Cardiac fibroblast (primary cell): ENCODE data around the gene FRMD3.

ENCODE experiments used
- DNase-seq, 2 donors: peaks; one replicate each; pipeline versions ENCODE4 v3.0.0 to v3.0.0-alpha.2; 2010; ENCODE audit warnings: low read depth in 2 of 2
- H3K4me3 ChIP-seq, 2 donors: replicated peaks in 1 of 2; 1 replicate in 1 of 2; 2 replicates in 1 of 2; pipeline ENCODE4 v1.5.1; 2011; ENCODE audit warnings: low read depth in 2 of 2, low read length in 2 of 2, mild to moderate bottlenecking in 2 of 2, moderate library complexity in 1 of 2
- TF ChIP-seq, protein P1 (sequence below): IDR thresholded peaks from one replicate; pipeline ENCODE4 v1.5.1; 2011; ENCODE audit warnings: low read depth, mild to moderate bottlenecking, low read length, inconsistent platforms

The FRMD3 gene

DNA sequence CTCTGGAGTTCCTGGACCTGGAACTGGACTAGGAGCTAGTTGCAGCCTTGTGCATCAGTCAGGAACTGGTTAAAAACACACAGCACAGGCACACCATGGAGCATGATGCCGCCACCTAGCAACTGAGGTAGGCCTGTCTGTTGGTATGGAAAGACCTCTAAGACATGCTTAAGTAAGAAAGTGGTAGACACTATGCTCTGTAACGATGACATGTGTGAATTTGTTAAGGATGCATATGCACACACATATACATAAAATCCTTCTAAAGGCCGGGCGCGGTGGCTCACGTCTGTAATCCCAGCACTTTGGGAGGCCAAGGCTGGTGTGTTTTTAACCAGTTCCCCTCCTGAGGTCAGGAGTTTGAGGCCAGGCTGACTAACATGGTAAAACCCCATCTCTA lies 338.4 kb downstream of the FRMD3 start:
- H3K4me3 ChIP-seq: no peak overlapping the region

DNA sequence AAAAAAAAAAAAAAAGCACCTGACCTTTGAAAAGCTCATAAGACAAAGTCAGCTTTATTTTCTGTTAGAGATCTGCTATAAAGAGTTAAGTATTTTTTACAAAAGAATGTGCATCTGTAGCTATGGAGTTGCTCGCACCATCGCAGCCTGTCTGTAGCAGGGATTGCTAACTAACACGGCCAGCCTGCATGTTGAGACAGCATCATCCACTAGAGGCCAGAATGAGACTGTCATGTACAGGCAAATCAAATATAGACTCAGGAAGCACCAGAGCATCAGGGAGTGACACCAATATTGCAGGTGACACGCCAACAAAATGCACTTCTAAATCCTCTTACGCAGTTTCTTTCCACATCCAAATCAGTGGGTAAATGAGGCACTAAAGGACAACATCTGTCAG lies 339.0 kb downstream of the FRMD3 start:
- no peak overlapping the region for H3K4me3 ChIP-seq
- peak; percentile 64 to 77 for DNase-seq
- TF ChIP-seq, protein P1, sequence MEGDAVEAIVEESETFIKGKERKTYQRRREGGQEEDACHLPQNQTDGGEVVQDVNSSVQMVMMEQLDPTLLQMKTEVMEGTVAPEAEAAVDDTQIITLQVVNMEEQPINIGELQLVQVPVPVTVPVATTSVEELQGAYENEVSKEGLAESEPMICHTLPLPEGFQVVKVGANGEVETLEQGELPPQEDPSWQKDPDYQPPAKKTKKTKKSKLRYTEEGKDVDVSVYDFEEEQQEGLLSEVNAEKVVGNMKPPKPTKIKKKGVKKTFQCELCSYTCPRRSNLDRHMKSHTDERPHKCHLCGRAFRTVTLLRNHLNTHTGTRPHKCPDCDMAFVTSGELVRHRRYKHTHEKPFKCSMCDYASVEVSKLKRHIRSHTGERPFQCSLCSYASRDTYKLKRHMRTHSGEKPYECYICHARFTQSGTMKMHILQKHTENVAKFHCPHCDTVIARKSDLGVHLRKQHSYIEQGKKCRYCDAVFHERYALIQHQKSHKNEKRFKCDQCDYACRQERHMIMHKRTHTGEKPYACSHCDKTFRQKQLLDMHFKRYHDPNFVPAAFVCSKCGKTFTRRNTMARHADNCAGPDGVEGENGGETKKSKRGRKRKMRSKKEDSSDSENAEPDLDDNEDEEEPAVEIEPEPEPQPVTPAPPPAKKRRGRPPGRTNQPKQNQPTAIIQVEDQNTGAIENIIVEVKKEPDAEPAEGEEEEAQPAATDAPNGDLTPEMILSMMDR: peak; percentile 57

More for the DNA sequence above, 338.4 kb downstream of the FRMD3 start:
- TF ChIP-seq, protein P1: no peak
- DNase-seq: no peak

DNA sequence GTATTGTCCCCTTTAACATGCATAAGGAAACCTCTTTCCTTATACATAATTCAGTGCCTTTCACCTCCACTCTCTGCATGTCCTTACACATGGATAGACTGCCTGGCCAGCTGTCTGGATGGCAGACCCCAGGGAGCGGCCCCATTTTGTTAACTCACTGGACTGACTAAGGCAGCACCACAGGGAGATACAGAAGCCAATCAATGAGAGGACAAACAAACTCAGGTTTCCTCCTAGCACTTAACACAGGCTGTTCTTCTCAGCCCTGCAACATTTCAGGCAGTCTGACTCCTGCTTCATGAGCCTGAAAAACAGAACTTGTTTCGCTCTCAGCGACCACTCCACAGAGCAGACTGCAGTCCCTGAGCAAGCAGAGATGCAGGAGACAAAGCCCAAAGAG lies 339.8 kb downstream of the FRMD3 start:
- no peak for DNase-seq
- no peak overlapping the region for H3K4me3 ChIP-seq
- TF ChIP-seq, protein P1: no peak

DNA sequence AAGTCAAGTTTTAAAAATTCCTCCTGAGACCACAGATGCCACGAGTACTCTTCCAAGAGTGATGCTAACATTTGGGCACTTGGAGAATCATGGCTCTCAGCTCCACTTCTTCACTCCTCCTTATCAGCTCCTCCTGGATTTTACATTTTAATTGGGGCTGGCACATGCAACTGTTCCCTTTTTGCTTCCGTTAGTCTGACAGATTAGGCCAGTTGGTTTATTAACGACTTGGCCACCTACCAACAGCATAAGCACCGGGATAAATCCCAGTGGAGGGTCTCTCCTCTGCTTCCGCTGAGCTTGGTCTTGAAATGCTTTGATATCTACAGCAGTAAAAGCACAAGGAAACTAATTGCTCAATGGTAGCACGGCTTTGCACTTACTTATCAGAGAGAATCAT lies 340.6 kb downstream of the FRMD3 start:
- no peak overlapping the region for H3K4me3 ChIP-seq
- TF ChIP-seq, protein P1: no peak
- DNase-seq: no peak

DNA sequence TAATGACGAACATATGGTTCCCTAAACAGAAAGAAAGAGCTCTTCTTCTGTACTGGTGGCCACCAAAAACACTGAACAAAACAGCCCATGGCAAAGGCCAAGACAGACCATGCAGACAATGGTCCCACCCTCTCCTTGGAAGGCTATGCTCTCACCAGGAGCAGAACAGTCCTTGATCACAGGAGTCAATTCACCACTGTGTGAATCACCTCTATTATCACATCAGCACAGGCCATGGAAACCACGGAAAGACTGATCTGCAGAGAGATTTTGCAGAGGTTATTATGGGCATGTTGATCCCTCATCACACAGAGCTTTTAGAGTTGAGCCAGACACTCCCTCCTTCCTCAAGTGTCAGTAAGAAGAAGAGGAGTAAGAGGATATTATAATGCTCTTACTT lies 341.3 kb downstream of the FRMD3 start:
- no peak for DNase-seq
- TF ChIP-seq, protein P1: no peak
- H3K4me3 ChIP-seq: no peak overlapping the region
